GM13977 (cell line): ENCODE data around the gene CCDC63.
A peak's percentile ranks its signal among the peaks of the same experiment; 100 is the strongest.

Experiments used
- DNase-seq: peaks from one replicate; pipeline ENCODE4 v3.0.0; 2012; ENCODE audit warnings: low spot score
- CTCF ChIP-seq: IDR thresholded peaks from 2 replicates; pipeline ENCODE4 v1.5.1; 2012; ENCODE audit warnings: mild to moderate bottlenecking, control low read depth; ENCODE audit not compliant: insufficient read depth; ENCODE audit errors: extremely low read depth, missing control alignments
- in situ Hi-C: fragments of 300-500 bp; cut with MboI; formaldehyde crosslinking; loops from one replicate; pipeline ENCODE4 v1.12.0; 2022; ENCODE audit warnings: low sequenced_read_pairs, low pct_unique_long_range_greater_than_20kb, mixed read lengths, inconsistent platforms; ENCODE audit not compliant: unreplicated experiment

CCDC63 gene

GRCh38 chr12:110819646-110820045 is 27.1 kb upstream of the CCDC63 start:
- no peak for TF ChIP-seq CTCF

GRCh38 chr12:110821917-110822316 is 24.9 kb upstream of the CCDC63 start:
- no peak for DNase-seq
- TF ChIP-seq CTCF = no peak
- in situ Hi-C loops = loop anchor here (10.0 kb wide), 2 partner anchors 207 to 367 kb away; partner anchors contain the start of genes ARPC3 and TCTN1

More at GRCh38 chr12:110819646-110820045, 27.1 kb upstream of the CCDC63 start:
- in situ Hi-C loops = loop anchor here (10.0 kb wide), 2 partner anchors 205 to 365 kb away; partner anchors contain the start of genes ARPC3 and TCTN1
- no peak for DNase-seq

GRCh38 chr12:110822821-110823415 is 23.9 kb upstream of the CCDC63 start:
- TF ChIP-seq CTCF = no peak
- in situ Hi-C loops = loop anchor here (10.0 kb wide), 2 partner anchors 208 to 368 kb away; partner anchors contain the start of genes ARPC3 and TCTN1
- DNase-seq = no peak

GRCh38 chr12:110824342-110824741 is 22.4 kb upstream of the CCDC63 start:
- no peak for DNase-seq
- in situ Hi-C loops = loop anchor here (10.0 kb wide), 2 partner anchors 210 to 370 kb away; partner anchors contain the start of genes ARPC3 and TCTN1
- TF ChIP-seq CTCF = no peak

- TF ChIP-seq CTCF = no peak
- no peak for DNase-seq
- in situ Hi-C loops = loop anchor here (10.0 kb wide), 2 partner anchors 211 to 371 kb away; partner anchors contain the start of genes ARPC3 and TCTN1
These were observed 21.3 kb upstream of the CCDC63 start for GRCh38 chr12:110825530-110825929.

GRCh38 chr12:110826592-110827200 is 20.1 kb upstream of the CCDC63 start:
- in situ Hi-C loops = loop anchor here (10.0 kb wide), 2 partner anchors 212 to 372 kb away; partner anchors contain the start of genes ARPC3 and TCTN1
- peak; percentile 94 for TF ChIP-seq CTCF
- peak; percentile 84 for DNase-seq
